ENCODE data around the gene SNX32. TPM values are rescaled to one million over a fixed set of nuclear protein-coding genes. Genes with fewer than 3 reads are reported as not detected.

Gene SNX32
- total and polyA plus RNA-seq, 2 donors (not counting 3 experiments of a cell fraction or from before 2014, with no cell fraction given), result 0.19 TPM; not detected in 1

DNA sequence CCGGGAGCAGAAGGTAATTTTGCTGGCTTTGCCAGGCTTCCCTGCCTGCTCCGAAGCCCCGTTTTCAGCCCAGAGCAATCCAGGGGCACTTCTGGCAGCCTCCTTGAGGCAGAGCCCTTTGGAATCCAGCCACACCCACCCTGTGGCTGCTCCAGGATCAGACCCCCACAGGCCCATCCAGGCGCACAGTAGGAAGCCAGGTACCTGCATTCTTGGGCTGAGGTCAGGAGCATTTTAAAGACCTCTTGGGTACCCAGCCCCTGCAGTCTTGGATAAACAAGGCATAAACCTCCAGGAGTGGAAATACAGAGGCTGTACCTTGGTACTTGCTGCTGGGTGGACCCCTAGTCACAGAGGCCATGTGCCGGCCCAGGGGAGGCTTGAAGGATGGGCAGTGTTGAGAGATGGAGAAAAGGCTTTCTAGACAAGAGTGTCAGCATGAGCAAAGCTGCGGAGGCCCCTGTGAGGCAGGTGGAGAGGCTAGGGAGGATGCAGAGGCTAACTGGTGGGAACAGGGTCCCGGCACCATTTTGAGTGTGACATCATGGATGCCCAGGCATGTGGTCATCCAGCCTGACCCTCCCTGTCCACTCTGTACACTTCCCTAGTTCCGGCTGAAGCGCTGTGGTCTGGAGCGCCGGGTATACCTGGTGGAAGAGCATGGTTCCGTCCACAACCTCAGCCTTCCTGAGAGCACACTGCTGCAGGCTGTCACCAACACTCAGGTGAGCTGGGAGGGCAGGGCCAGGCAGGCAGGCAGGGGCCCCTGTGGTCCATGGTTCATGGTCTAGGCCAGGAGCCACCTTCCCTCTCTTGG is 30.3 kb downstream of the SNX32 start:
- Histone ChIP-seq H3K27ac (ENCODE audit: insufficient read depth, low read depth, low read length) (no peak overlapping the region), H3K4me3 (replicated peaks in 1 of 3; ENCODE audit: insufficient read depth in 1 of 3, low read depth in 1 of 3, low read length in 3 of 3) (no peak overlapping the region), H3K4me1 (ENCODE audit: control insufficient read depth, extremely low read depth, insufficient read depth, low read length) (peaks cover 21% of the 10 kb centered on the region), H3K9me1 (replicated peaks; ENCODE audit: control insufficient read depth, extremely low read depth, insufficient read depth, low read length) (no peaks in the 10 kb centered on the region), H2AFZ (ENCODE audit: low read depth, low read length) (no peak overlapping the region), H3K9ac (replicated peaks; ENCODE audit: extremely low read depth, insufficient read depth, low read length) (no peak overlapping the region), H3K9me3 (replicated peaks; ENCODE audit: control insufficient read depth, insufficient read depth, low read length) (no peaks in the 10 kb centered on the region), H4K20me1 (replicated peaks; ENCODE audit: control insufficient read depth, extremely low read depth, insufficient read depth, low read length) (no peaks in the 10 kb centered on the region), H3K36me3 (ENCODE audit: control insufficient read depth in 2 of 2, extremely low read depth in 1 of 2, insufficient read depth in 2 of 2, low read length in 2 of 2) (peaks cover 9 to 46% of the 10 kb centered on the region in 2 experiments), H3K4me2 (ENCODE audit: insufficient read depth, low read length) (no peak overlapping the region), H3K27me3 (ENCODE audit: control insufficient read depth in 2 of 2, insufficient read depth in 2 of 2, low read length in 2 of 2) (no peaks in the 10 kb centered on the region), H3K79me2 (ENCODE audit: control insufficient read depth, insufficient read depth, low read length) (peaks cover 33% of the 10 kb centered on the region)
- ChIA-PET POLR2A (no interaction called here), CTCF (no interaction called here)
- FAIRE-seq (no peak), DNase-seq (ENCODE audit: low read depth, low spot score) (no peak)
- intact Hi-C loops (cut with micrococcal nuclease) (no loop called here), dilution Hi-C loops (cut with MboI; ENCODE audit: extremely low pct_ligation_motif_present, low sequenced_read_pairs) (no loop called here)
- BruUV-seq (replicated peaks), result no TSS peak
- no peak for TF ChIP-seq POLR2AphosphoS5 (IDR thresholded peaks at IDR 0.05; ENCODE audit: insufficient read depth, low read depth, low read length)
- no peak for TF ChIP-seq EZH2 (IDR thresholded peaks at IDR 0.05; ENCODE audit: borderline replicate concordance, low read depth, low read length, severe bottlenecking)
- TF ChIP-seq MYC (IDR thresholded peaks at IDR 0.05; ENCODE audit: low read depth, low read length), result no peak
- no peak for TF ChIP-seq GATA2 (IDR thresholded peaks at IDR 0.05; ENCODE audit: insufficient read depth, insufficient read length, low read depth, low read length)
- no peak for TF ChIP-seq JUN (IDR thresholded peaks at IDR 0.05; ENCODE audit: borderline replicate concordance, insufficient read depth, insufficient read length, low read depth)

GRCh38 chr11:65864706-65865471 is 31.1 kb downstream of the SNX32 start:
- no peak overlapping the region for H3K4me2 ChIP-seq (ENCODE audit: insufficient read depth, low read length)
- H4K20me1 ChIP-seq (replicated peaks; ENCODE audit: control insufficient read depth, extremely low read depth, insufficient read depth, low read length), result no peaks in the 10 kb centered on the region
- H3K36me3 ChIP-seq (ENCODE audit: control insufficient read depth in 2 of 2, extremely low read depth in 1 of 2, insufficient read depth in 2 of 2, low read length in 2 of 2), result peaks cover 9 to 46% of the 10 kb centered on the region in 2 experiments
- no peak overlapping the region for H2AFZ ChIP-seq (ENCODE audit: low read depth, low read length)
- no peaks in the 10 kb centered on the region for H3K9me1 ChIP-seq (replicated peaks; ENCODE audit: control insufficient read depth, extremely low read depth, insufficient read depth, low read length)
- no peak overlapping the region for H3K27ac ChIP-seq (ENCODE audit: insufficient read depth, low read depth, low read length)
- intact Hi-C loops (cut with micrococcal nuclease) (no loop called here), dilution Hi-C loops (cut with MboI; ENCODE audit: extremely low pct_ligation_motif_present, low sequenced_read_pairs) (no loop called here)
- no peak overlapping the region for H3K9ac ChIP-seq (replicated peaks; ENCODE audit: extremely low read depth, insufficient read depth, low read length)
- TF ChIP-seq CTCF (IDR thresholded peaks at IDR 0.05; ENCODE audit: extremely low read depth in 1 of 2, insufficient read depth in 1 of 2, low read depth in 1 of 2, low read length in 2 of 2), result no peak
- no peak for TF ChIP-seq GATA2 (IDR thresholded peaks at IDR 0.05; ENCODE audit: insufficient read depth, insufficient read length, low read depth, low read length)
- TF ChIP-seq POLR2A (IDR thresholded peaks at IDR 0.05; ENCODE audit: low read depth, low read length), result no peak
- TF ChIP-seq FOS (IDR thresholded peaks at IDR 0.05; ENCODE audit: borderline replicate concordance, insufficient read depth, low read length), result no peak
- no peak for TF ChIP-seq MAX (IDR thresholded peaks at IDR 0.05; ENCODE audit: insufficient read depth, insufficient read length)
- TF ChIP-seq JUN (IDR thresholded peaks at IDR 0.05; ENCODE audit: borderline replicate concordance, insufficient read depth, insufficient read length, low read depth), result no peak
- TF ChIP-seq POLR2AphosphoS5 (IDR thresholded peaks at IDR 0.05; ENCODE audit: insufficient read depth, low read depth, low read length), result no peak
- no peak for TF ChIP-seq EZH2 (IDR thresholded peaks at IDR 0.05; ENCODE audit: borderline replicate concordance, low read depth, low read length, severe bottlenecking)
- no peak for TF ChIP-seq MYC (IDR thresholded peaks at IDR 0.05; ENCODE audit: low read depth, low read length)
- H3K79me2 ChIP-seq (ENCODE audit: control insufficient read depth, insufficient read depth, low read length), result peaks cover 33% of the 10 kb centered on the region
- no peak overlapping the region for H3K4me3 ChIP-seq (replicated peaks in 1 of 3; ENCODE audit: insufficient read depth in 1 of 3, low read depth in 1 of 3, low read length in 3 of 3)
- no TSS peak for BruUV-seq (replicated peaks)
- no peaks in the 10 kb centered on the region for H3K9me3 ChIP-seq (replicated peaks; ENCODE audit: control insufficient read depth, insufficient read depth, low read length)
- ChIA-PET POLR2A (no interaction called here), CTCF (interaction anchor here (2.2 to 2.3 kb wide), 2 partner anchors 20 to 23 kb away, joined by 8 to 9 read pairs; partner anchors contain the start of gene FIBP)
- peaks cover 15% of the 10 kb centered on the region for H3K4me1 ChIP-seq (ENCODE audit: control insufficient read depth, extremely low read depth, insufficient read depth, low read length)
- no peak for DNase-seq (ENCODE audit: low read depth, low spot score)
- FAIRE-seq, result no peak
- no peaks in the 10 kb centered on the region for H3K27me3 ChIP-seq (ENCODE audit: control insufficient read depth in 2 of 2, insufficient read depth in 2 of 2, low read length in 2 of 2)

Measured in endothelial cell of umbilical vein (primary cell).